GM12874 (cell line): ENCODE data around the gene DNA2.

ENCODE experiments used
- TF ChIP-seq, protein P1 (sequence below): IDR thresholded peaks from 2 replicates; pipeline ENCODE4 v1.5.1; 2011; ENCODE audit warnings: low read depth, mild to moderate bottlenecking, control low read depth, low read length, moderate library complexity; ENCODE audit not compliant: insufficient read depth

The DNA2 gene

DNA sequence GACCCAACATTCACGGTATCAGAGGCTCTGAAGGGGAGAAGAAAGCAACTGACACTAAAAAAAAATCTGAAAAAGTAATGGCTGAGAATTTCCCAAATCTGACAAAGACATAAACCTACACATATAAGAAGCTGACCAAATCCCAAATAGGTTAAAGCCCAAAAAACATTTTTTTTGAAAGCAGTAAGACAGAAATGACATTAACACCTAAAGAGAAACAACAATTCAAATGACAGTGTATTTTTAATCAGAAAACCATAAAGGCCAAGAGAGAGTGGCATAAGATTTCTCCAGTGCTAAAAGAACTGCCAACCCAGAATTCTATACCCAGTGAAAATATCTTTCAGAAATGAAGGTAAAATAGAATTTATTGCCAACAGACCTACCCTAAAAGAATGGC, 100.2 kb downstream of the DNA2 start:
- TF ChIP-seq, protein P1, sequence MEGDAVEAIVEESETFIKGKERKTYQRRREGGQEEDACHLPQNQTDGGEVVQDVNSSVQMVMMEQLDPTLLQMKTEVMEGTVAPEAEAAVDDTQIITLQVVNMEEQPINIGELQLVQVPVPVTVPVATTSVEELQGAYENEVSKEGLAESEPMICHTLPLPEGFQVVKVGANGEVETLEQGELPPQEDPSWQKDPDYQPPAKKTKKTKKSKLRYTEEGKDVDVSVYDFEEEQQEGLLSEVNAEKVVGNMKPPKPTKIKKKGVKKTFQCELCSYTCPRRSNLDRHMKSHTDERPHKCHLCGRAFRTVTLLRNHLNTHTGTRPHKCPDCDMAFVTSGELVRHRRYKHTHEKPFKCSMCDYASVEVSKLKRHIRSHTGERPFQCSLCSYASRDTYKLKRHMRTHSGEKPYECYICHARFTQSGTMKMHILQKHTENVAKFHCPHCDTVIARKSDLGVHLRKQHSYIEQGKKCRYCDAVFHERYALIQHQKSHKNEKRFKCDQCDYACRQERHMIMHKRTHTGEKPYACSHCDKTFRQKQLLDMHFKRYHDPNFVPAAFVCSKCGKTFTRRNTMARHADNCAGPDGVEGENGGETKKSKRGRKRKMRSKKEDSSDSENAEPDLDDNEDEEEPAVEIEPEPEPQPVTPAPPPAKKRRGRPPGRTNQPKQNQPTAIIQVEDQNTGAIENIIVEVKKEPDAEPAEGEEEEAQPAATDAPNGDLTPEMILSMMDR: no peak

DNA sequence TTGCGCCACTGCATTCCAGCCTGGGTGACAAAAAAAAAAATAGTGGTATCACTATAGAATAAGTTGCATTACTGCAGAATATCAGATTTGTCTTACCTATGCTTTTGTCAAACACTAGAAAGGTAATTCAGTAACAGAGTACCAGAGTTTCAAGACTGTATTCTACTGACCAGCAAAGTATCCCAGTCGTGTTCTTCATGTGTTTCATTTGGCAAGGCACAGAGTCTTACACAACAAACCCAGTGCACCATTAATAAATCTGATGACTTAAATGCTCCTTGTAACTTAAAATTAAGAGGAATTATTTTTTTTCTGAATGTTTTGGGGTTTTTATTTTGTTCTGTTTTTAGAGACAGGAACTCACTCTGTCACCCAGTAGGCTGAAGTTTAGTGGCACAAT, 104.7 kb downstream of the DNA2 start:
- TF ChIP-seq, protein P1: no peak

- TF ChIP-seq, protein P1: no peak
Measured at GRCh38 chr10:68366600-68366999, 105.2 kb downstream of the DNA2 start.

DNA sequence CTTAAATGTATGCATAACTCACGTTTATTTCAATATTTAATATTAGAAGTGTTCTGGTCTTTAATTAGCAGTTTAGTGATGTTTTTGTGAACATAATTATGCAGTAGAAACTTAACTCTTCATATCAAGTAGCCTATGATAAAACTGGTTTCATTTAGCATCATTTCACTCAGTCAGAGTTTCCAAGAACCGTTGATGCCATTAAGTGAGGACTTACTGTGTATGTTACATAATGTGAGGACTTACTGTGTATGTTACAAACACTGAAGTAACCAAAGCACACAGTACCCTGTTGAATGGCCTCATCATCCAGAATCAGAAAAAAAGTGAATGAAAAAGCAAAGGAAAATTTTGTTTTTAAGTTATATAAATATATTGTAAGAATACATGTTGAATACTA, 106.2 kb downstream of the DNA2 start:
- TF ChIP-seq, protein P1: no peak

GRCh38 chr10:68364101-68364886, 107.5 kb downstream of the DNA2 start:
- TF ChIP-seq, protein P1: no peak
